HUES6 (cell line): Measurements from ENCODE around the gene PCDHA5.
"Not testable (repeated sequence)": the region's sequence is repeated elsewhere in the genome, so short reads cannot be mapped to it uniquely, and the experiment has no call there.

Source experiments
- H3K27ac ChIP-seq: 2 replicates; pipeline ENCODE4 v1.7.0; 2013; ENCODE audit warnings: low read depth, mild to moderate bottlenecking, low read length, inconsistent platforms
- H3K27me3 ChIP-seq: 2 replicates; pipeline ENCODE4 v1.6.1; 2013; ENCODE audit warnings: low read length; ENCODE audit not compliant: control insufficient read depth, insufficient read depth
- H3K36me3 ChIP-seq: 2 replicates; pipeline ENCODE4 v1.6.1; 2013; ENCODE audit warnings: low read length; ENCODE audit not compliant: control insufficient read depth, insufficient read depth
- H3K4me1 ChIP-seq: 2 replicates; pipeline ENCODE4 v1.6.1; 2013; ENCODE audit warnings: low read length; ENCODE audit not compliant: control insufficient read depth, insufficient read depth
- H3K4me3 ChIP-seq: 2 replicates; pipeline ENCODE4 v1.5.1; 2013; ENCODE audit warnings: low read depth, low read length
- H3K9ac ChIP-seq: one replicate; pipeline ENCODE4 v1.6.1; 2013; ENCODE audit warnings: mild to moderate bottlenecking, low read length
- H3K9me3 ChIP-seq: 2 replicates; pipeline ENCODE4 v1.6.1; 2013; ENCODE audit warnings: low read depth, low read length; ENCODE audit not compliant: control insufficient read depth, insufficient read depth

PCDHA5 gene

DNA sequence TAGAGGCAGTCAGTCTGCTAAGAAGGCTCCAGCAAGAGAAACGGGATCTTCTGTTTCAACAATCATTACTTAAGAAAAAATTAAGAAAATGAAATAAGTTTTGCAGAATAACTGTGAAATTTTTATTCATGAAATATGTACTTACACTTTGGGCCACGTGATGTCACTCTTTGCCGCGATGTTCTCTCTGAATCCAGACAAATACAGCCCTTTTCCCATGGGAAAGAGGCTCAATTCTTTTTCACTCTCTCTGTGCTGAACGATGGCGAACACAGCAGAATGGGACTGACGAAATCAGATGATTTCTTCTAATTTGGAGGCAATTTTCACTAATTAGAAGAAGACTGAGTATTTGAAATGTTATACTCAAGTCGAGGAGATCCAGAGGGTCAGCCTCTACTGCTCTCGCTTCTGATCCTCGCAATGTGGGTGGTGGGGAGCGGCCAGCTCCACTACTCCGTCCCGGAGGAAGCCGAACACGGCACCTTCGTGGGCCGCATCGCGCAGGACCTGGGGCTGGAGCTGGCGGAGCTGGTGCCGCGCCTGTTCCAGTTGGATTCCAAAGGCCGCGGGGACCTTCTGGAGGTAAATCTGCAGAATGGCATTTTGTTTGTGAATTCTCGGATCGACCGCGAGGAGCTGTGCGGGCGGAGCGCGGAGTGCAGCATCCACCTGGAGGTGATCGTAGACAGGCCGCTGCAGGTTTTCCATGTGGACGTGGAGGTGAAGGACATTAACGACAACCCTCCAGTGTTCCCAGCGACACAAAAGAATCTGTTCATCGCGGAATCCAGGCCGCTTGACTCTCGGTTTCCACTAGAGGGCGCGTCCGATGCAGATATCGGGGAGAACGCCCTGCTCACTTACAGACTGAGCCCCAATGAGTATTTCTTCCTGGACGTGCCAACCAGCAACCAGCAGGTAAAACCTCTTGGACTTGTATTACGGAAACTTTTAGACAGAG is 27.0 kb downstream of the PCDHA5 start, which contains the start of gene PCDHA9:
Gene PCDHA9, plus strand, starts transcription at position 244 of the 964 bp plus-strand sequence. Its CDS starts 114 bp downstream, at position 358.
- not testable (repeated sequence) for H3K27ac ChIP-seq, H3K9me3 ChIP-seq, H3K27me3 ChIP-seq, H3K36me3 ChIP-seq, H3K9ac ChIP-seq, H3K4me1 ChIP-seq
- peak within 1 kb of the TSS; percentile 48; the same call in 1 of the 2 replicates for H3K4me3 ChIP-seq

DNA sequence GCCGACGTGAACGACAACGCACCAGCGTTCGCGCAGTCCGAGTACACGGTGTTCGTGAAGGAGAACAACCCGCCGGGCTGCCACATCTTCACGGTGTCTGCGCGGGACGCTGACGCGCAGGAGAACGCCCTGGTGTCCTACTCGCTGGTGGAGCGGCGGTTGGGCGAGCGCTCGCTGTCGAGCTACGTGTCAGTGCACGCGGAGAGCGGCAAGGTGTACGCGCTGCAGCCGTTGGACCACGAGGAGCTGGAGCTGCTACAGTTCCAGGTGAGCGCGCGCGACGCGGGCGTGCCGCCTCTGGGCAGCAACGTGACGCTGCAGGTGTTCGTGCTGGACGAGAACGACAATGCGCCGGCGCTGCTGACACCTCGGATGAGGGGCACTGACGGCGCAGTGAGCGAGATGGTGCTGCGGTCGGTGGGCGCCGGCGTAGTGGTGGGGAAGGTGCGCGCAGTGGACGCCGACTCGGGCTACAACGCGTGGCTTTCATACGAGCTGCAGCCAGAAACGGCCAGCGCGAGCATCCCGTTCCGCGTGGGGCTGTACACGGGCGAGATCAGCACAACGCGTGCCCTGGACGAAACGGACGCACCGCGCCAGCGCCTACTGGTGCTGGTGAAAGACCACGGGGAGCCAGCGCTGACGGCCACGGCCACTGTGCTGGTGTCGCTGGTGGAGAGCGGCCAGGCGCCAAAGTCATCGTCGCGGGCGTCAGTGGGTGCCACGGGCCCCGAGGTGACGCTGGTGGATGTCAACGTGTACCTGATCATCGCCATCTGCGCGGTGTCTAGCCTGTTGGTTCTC is 28.6 kb downstream of the PCDHA5 start:
- H3K4me1 ChIP-seq, H3K4me3 ChIP-seq, H3K27me3 ChIP-seq, H3K27ac ChIP-seq, H3K9me3 ChIP-seq, H3K9ac ChIP-seq, H3K36me3 ChIP-seq: not testable (repeated sequence)

DNA sequence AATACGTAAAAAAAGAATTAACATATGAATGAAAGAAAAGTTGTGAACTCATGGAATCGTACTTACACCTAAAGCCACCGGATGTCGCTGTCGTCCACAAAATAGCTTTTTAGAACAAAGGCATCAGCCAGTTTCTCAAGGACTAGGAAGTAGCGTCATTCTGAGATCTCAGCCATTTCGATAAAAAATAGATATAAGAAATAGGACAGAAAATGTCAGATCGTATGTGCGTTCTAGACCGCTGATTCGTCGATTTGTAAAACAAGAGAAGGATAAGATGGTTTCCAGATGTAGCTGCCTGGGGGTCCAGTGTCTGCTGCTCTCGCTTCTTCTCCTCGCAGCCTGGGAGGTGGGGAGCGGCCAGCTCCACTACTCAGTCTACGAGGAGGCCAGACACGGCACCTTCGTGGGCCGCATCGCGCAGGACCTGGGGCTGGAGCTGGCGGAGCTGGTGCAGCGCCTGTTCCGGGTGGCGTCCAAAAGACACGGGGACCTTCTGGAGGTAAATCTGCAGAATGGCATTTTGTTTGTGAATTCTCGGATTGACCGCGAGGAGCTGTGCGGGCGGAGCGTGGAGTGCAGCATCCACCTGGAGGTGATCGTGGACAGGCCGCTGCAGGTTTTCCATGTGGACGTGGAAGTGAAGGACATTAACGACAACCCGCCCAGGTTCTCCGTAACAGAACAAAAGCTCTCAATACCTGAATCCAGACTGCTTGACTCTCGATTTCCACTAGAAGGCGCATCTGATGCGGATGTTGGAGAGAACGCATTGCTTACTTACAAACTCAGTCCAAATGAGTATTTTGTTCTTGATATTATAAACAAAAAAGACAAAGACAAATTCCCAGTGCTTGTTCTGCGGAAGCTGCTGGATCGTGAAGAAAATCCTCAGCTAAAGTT is 34.6 kb downstream of the PCDHA5 start, which contains the start of gene PCDHA10:
Gene PCDHA10, plus strand, starts transcription at position 126 of the 903 bp plus-strand sequence. Its CDS starts 152 bp downstream, at position 278.
- H3K36me3 ChIP-seq, result no peaks in the 10 kb centered on the region; the same call in 1 of the 2 replicates
- H3K9me3 ChIP-seq, result peaks cover 12% of the 10 kb centered on the region; the same call in 1 of the 2 replicates
- H3K27me3 ChIP-seq, result no peaks in the 10 kb centered on the region
- H3K4me1 ChIP-seq, result no peaks in the 10 kb centered on the region
- H3K27ac ChIP-seq, result no peak within 1 kb of the TSS
- H3K4me3 ChIP-seq, result peak within 1 kb of the TSS; percentile 72
- H3K9ac ChIP-seq, result peak within 1 kb of the TSS; percentile 55

DNA sequence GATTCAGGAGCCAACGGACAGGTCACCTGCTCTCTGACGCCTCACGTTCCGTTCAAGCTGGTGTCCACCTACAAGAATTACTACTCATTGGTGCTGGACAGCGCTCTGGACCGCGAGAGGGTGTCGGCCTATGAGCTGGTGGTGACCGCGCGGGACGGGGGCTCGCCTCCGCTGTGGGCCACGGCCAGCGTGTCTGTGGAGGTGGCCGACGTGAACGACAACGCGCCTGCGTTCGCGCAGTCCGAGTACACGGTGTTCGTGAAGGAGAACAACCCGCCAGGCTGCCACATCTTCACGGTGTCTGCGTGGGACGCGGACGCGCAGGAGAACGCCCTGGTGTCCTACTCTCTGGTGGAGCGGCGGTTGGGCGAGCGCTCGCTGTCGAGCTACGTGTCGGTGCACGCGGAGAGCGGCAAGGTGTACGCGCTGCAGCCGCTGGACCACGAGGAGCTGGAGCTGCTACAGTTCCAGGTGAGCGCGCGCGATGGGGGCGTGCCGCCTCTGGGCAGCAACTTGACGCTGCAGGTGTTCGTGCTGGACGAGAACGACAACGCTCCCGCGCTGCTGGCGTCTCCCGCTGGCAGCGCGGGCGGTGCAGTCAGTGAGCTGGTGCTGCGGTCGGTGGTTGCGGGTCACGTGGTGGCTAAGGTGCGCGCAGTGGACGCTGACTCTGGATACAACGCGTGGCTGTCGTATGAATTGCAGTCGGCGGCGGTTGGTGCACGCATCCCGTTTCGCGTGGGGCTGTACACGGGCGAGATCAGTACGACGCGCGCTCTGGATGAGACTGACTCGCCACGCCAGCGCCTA is 36.0 kb downstream of the PCDHA5 start:
- no peak overlapping the region for H3K9ac ChIP-seq
- no peaks in the 10 kb centered on the region for H3K27me3 ChIP-seq
- H3K4me1 ChIP-seq, result no peaks in the 10 kb centered on the region
- peaks cover 18% of the 10 kb centered on the region for H3K9me3 ChIP-seq
- no peak overlapping the region for H3K4me3 ChIP-seq
- H3K27ac ChIP-seq, result no peak overlapping the region
- H3K36me3 ChIP-seq, result peaks cover 5% of the 10 kb centered on the region; the same call in 1 of the 2 replicates

DNA sequence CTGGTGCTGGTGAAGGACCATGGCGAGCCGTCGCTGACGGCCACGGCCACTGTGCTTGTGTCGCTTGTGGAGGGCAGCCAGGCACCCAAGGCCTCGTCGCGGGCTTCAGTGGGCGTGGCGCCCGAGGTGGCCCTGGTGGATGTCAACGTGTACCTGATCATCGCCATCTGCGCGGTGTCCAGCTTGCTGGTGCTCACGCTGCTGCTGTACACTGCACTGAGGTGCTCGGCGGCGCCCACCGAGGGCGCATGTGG is 36.5 kb downstream of the PCDHA5 start:
- H3K36me3 ChIP-seq, result peaks cover 10% of the 10 kb centered on the region; the same call in 1 of the 2 replicates
- H3K9me3 ChIP-seq, result peaks cover 24% of the 10 kb centered on the region
- H3K4me3 ChIP-seq, result no peak overlapping the region
- no peaks in the 10 kb centered on the region for H3K4me1 ChIP-seq
- H3K27ac ChIP-seq, result no peak overlapping the region
- H3K27me3 ChIP-seq, result no peaks in the 10 kb centered on the region
- no peak overlapping the region for H3K9ac ChIP-seq

DNA sequence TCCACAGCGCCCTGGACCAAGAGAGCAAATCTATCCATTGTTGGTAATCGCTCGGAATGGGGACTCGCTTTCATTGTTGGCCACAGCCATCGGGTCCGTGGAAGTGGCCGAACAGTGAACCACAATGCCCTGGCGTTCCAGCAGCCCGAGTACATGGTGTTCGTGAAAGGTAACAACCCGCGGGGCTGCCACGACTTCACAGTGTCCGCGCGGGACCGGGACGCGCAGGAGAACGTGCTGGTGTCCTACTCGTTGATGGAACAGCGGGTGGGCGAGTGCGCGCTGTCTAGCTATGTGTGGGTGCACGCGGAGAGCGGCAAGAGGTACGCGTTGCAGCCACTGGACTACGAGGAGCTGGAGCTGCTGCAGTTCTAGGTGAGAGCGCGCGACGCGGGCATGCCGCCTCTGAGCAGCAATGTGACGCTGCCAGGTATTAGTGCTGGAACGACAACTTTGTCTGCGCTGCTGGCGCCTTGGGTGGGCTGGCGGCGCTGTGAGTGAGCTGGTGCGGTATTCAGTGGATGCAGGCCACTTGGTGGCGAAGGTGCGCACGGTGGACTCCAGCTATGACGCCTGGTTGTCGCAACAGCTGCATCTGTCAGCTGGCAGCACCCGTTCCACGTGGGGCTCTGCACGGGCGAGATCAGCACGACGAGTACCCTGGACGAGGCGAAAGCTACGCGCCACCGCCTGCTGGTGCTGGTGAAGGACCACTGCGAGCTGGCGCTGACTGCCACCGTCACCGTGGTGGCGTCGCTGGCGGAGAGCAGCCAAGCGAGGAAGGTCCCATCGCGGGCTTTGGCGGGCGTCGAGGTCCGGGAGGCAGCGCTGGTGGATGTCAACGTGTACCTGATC is 41.3 kb downstream of the PCDHA5 start:
- Histone ChIP-seq H3K27me3 (no peaks in the 10 kb centered on the region), H3K4me3 (no peak overlapping the region), H3K36me3 (peaks cover 15% of the 10 kb centered on the region; the same call in 1 of the 2 replicates), H3K27ac (no peak overlapping the region), H3K4me1 (no peaks in the 10 kb centered on the region), H3K9me3 (peaks cover 19% of the 10 kb centered on the region), H3K9ac (no peak overlapping the region)

DNA sequence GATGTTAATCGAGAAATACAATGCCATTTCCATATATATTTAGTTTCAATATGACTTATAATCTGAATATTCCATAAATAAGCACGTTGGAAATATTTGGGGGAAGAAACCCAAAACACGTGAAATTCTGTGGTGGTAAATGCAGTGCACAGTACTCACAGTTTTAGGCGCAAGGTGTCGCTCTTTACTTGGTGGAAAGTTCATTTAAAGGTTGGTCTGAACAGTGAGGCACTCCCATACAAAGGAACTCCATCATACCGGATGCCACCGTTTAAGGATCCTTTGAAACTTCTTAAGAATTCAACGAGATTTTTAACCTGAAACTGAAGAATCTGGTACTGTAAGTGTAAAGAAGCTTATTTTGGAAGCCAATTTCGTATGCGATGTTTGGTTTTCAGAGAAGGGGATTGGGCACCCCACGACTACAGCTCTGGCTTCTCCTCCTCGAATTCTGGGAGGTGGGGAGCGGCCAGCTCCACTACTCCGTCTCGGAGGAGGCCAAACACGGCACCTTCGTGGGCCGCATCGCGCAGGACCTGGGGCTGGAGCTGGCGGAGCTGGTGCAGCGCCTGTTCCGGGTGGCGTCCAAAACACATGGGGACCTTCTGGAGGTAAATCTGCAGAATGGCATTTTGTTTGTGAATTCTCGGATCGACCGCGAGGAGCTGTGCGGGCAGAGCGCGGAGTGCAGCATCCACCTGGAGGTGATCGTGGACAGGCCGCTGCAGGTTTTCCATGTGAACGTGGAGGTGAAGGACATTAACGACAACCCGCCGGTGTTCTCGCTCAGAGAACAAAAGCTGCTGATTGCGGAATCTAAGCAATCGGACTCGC is 47.5 kb downstream of the PCDHA5 start, which contains the start of gene PCDHA11:
Gene PCDHA11, plus strand, starts transcription at position 237 of the 834 bp plus-strand sequence. Its CDS starts 147 bp downstream, at position 384.
- H3K9ac ChIP-seq, result peak within 1 kb of the TSS; percentile 59
- H3K4me1 ChIP-seq, result no peaks in the 10 kb centered on the region
- H3K27ac ChIP-seq, result no peak within 1 kb of the TSS
- peaks cover 16% of the 10 kb centered on the region for H3K36me3 ChIP-seq
- peak within 1 kb of the TSS; percentile 54 for H3K4me3 ChIP-seq
- peaks cover 2% of the 10 kb centered on the region; the same call in 1 of the 2 replicates for H3K9me3 ChIP-seq
- no peaks in the 10 kb centered on the region for H3K27me3 ChIP-seq

DNA sequence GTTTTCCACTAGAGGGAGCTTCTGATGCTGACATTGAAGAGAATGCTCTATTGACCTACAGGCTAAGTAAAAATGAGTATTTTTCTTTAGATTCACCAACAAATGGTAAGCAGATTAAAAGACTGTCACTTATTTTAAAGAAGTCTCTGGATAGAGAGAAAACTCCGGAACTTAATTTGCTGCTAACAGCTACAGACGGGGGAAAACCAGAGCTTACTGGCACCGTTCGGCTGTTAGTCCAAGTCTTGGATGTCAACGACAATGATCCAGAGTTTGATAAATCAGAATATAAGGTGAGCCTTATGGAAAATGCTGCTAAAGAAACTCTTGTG is 48.1 kb downstream of the PCDHA5 start:
- H3K36me3 ChIP-seq, result peaks cover 16% of the 10 kb centered on the region
- peaks cover 2% of the 10 kb centered on the region; the same call in 1 of the 2 replicates for H3K9me3 ChIP-seq
- peak overlapping the region; percentile 54 for H3K4me3 ChIP-seq
- H3K4me1 ChIP-seq, result peaks cover 2% of the 10 kb centered on the region; the same call in 1 of the 2 replicates
- H3K27ac ChIP-seq, result no peak overlapping the region
- no peaks in the 10 kb centered on the region for H3K27me3 ChIP-seq
- H3K9ac ChIP-seq, result no peak overlapping the region
